Endothelial cell (in vitro differentiated cells): ENCODE results near the gene CHID1. TPM values are rescaled to one million over a fixed set of nuclear protein-coding genes. Genes with fewer than 3 reads are reported as not detected.
A peak's percentile ranks its signal among the peaks of the same experiment; 100 is the strongest.

ENCODE experiments used
- DNase-seq: peaks from one replicate; pipeline ENCODE4 v3.0.0; 2021; ENCODE audit warnings: low spot score
- H3K27ac Mint-ChIP-seq: one replicate; pipeline ENCODE4 v1.8.0; 2021; ENCODE audit warnings: mixed read lengths, inconsistent platforms; ENCODE audit not compliant: unreplicated experiment
- H3K27me3 Mint-ChIP-seq: one replicate; pipeline ENCODE4 v1.8.0; 2021; ENCODE audit warnings: mild to moderate bottlenecking, moderate library complexity, mixed read lengths, inconsistent platforms; ENCODE audit not compliant: unreplicated experiment
- H3K36me3 Mint-ChIP-seq: one replicate; pipeline ENCODE4 v1.8.0; 2021; ENCODE audit warnings: mild to moderate bottlenecking, low read depth, mixed read lengths, inconsistent platforms; ENCODE audit not compliant: unreplicated experiment
- H3K4me1 Mint-ChIP-seq: one replicate; pipeline ENCODE4 v1.8.0; 2021; ENCODE audit warnings: mild to moderate bottlenecking, mixed read lengths, inconsistent platforms; ENCODE audit not compliant: unreplicated experiment
- H3K4me3 Mint-ChIP-seq: one replicate; pipeline ENCODE4 v1.8.0; 2021; ENCODE audit warnings: mild to moderate bottlenecking, mixed read lengths, inconsistent platforms; ENCODE audit not compliant: unreplicated experiment
- H3K9me3 Mint-ChIP-seq: one replicate; pipeline ENCODE4 v1.8.0; 2021; ENCODE audit warnings: mixed read lengths, inconsistent platforms; ENCODE audit not compliant: unreplicated experiment
- CTCF ChIP-seq: fragments of 200-600 bp; sonication (generic); IDR thresholded peaks from one replicate; pipeline ENCODE4 v1.5.0; 2021; ENCODE audit warnings: antibody characterized with exemption; ENCODE audit not compliant: unreplicated experiment
- total RNA-seq: library from RNA; stranded (reverse); fragmentation: NEBNext Ultra II Directional; extraction: Animal tissue kit (Norgen Biotek cat#: 25700); gene quantifications from one replicate; pipeline ENCODE4 v1.2.1, GENCODE V29; 2021; ENCODE audit not compliant: unreplicated experiment

The CHID1 gene
- total RNA-seq, 1 donor from 2014 or later = 69.3 TPM

- Mint-ChIP-seq H3K27ac (no peak overlapping the region), H3K9me3 (no peaks in the 10 kb centered on the region)
Measured at GRCh38 chr11:825366-826226, 85.0 kb downstream of the CHID1 start.

GRCh38 chr11:824942-825341 lies 85.7 kb downstream of the CHID1 start:
- no peak for DNase-seq
- Mint-ChIP-seq H3K9me3 (no peaks in the 10 kb centered on the region), H3K36me3 (no peaks in the 10 kb centered on the region), H3K4me3 (no peak overlapping the region), H3K4me1 (peaks cover 18% of the 10 kb centered on the region), H3K27me3 (peaks cover 12% of the 10 kb centered on the region), H3K27ac (no peak overlapping the region)
- no peak for TF ChIP-seq CTCF

More at GRCh38 chr11:825366-826226, 85.0 kb downstream of the CHID1 start:
- Mint-ChIP-seq H3K27me3 (peaks cover 12% of the 10 kb centered on the region), H3K4me3 (no peak overlapping the region), H3K36me3 (no peaks in the 10 kb centered on the region), H3K4me1 (peaks cover 18% of the 10 kb centered on the region)
- TF ChIP-seq CTCF = no peak
- no peak for DNase-seq

GRCh38 chr11:824292-824880 lies 86.2 kb downstream of the CHID1 start:
- H3K4me3 Mint-ChIP-seq = no peak overlapping the region
- TF ChIP-seq CTCF = no peak
- H3K9me3 Mint-ChIP-seq = no peaks in the 10 kb centered on the region
- peak; percentile 4 for DNase-seq
- no peak overlapping the region for H3K27ac Mint-ChIP-seq
- H3K27me3 Mint-ChIP-seq = peaks cover 12% of the 10 kb centered on the region
- H3K4me1 Mint-ChIP-seq = peaks cover 18% of the 10 kb centered on the region
- no peaks in the 10 kb centered on the region for H3K36me3 Mint-ChIP-seq

- no peak overlapping the region for H3K4me3 Mint-ChIP-seq
- no peaks in the 10 kb centered on the region for H3K9me3 Mint-ChIP-seq
Measured at GRCh38 chr11:823441-824291, 86.9 kb downstream of the CHID1 start.

More at GRCh38 chr11:823441-824291, 86.9 kb downstream of the CHID1 start:
- H3K27me3 Mint-ChIP-seq = peaks cover 10% of the 10 kb centered on the region
- H3K4me1 Mint-ChIP-seq = peaks cover 11% of the 10 kb centered on the region
- no peak for DNase-seq
- H3K36me3 Mint-ChIP-seq = no peaks in the 10 kb centered on the region
- no peak for TF ChIP-seq CTCF
- no peak overlapping the region for H3K27ac Mint-ChIP-seq
